COLO668 (cell line): ENCODE measurements around the gene SLC7A9.

Experiments used
- DNase-seq: peaks from one replicate; lab custom pipeline; 2025; ENCODE audit not compliant: unreplicated experiment; lab: John Stamatoyannopoulos, UW

SLC7A9 gene

GRCh38 chr19:32869369-32869965, at the start of gene SLC7A9:
Gene SLC7A9 (minus strand): TSS chr19:32869767. CDS start chr19:32868534, 1,233 bp downstream.
- DNase-seq = no peak

GRCh38 chr19:32919365-32919764, 49.8 kb upstream of the SLC7A9 start:
- DNase-seq = no peak

DNA sequence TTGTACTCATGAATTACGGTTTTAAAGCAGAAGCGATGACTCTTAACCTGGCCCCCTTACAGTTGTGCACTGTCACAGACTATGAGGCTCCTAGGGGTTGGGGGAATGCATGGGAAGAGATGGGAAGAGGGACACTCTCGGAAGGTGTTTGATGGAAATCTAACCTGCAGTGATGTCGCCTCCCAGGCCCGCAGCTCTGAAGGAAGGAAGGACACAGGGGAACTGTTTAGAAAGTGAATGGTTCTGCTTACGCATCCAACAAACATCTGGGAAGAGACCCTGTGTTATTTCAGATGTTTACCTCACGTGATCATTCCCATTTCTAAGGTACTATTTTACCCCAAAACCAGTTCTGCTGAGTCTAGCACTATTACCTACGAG, 48.0 kb upstream of the SLC7A9 start:
- DNase-seq = no peak

DNA sequence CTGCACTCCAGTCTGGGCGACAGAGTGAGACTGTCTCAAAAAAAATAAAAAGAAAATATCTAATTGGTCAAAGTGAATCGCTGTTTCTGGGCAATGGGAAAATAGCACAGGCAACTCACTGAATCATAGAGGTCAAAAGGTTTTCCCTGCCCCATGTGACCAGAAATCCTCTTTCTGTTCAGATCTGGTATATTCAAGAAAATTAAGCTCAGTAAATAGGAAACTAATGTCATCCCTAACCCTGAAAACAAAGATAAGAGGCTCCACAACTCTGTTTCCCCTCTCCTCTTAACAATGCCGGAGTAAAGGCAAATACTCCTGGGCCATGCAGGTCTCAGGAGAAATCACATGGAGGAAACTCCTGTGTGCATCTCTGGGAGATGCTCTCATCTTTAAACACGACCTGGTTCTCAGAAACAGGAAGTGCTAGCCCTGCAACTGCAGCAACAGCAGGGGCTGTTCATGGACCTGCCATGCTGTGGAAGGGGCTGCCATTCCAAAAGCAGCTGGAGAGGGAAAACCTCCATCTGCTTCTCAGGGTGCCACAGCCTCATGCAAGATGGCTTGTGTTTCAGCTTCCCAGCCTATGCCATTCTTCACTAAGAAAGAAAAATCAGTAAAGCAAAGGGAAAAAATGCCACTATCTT, 47.5 kb upstream of the SLC7A9 start:
- DNase-seq = no peak

DNA sequence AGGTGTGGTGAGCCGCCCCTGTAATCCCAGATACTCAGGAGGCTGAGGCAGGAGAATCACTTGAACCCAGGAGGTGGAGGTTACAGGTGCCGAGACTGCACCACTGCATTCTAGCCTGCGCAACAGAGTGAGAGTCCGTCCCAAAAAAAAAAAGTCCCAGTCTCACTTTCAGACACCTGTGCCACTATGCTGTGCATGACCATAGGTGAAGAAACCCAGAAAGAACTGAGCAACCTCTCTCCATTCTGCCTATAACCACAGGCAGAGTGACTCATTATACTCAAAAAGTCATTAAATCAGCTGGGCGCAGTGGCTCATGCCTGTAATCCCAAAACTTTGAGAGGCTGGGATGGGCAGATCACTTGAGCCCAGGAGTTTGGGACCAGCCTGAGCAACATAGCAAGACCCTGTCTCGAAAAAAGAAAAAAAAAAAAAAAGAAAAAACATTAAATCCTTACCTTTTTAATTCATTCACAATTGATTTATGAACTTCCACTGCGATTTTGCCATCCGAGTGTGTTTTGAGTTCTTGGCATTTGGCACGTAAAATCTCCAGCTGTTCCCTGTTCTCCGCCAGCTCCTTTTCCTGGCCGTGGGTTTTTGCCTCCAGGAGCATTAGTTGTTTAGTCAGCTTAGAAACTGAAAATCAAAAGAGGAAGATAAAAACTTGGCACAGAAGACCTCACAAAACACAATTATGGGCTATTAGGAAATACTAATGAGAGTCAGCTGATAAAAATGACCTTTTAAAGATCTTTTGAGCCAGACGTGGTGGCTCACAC, 45.5 kb upstream of the SLC7A9 start:
- DNase-seq = no peak

DNA sequence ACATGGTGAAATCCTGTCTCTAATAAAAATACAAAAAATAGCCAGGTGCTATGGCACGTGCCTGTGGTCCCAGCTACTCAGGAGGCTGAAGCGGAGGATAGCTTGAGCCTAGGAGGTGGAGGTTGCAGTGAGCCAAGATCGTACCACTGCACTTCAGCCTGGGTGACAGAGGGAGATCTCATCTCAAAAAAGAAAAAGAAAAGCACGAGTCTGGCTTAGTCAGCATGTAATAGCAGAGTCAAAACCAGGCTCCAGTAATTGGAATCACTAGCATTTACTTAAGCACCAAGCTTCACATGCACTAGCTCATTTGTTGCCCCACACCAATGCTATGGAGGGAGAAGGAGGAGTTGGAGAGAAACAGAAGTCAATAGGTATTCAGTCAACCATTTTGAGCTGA, 41.9 kb upstream of the SLC7A9 start:
- no peak for DNase-seq

DNA sequence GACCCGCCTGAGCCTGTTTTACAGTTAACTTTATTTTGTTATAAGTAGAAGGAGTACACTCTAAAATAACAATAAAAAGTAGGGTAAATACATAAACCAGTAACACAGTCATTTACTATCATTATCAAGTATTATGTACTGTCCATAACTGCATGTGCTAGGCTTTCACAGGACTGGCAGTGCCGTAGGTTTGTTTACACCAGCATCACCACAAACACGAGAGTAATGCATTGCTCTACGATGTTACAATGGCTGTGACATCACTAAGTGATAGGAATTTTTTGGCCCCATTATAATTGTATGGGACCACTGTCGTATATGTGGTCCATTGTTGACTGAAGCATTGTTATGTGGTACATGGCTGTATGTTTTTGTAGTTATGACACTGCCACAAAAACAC, 41.3 kb upstream of the SLC7A9 start:
- DNase-seq = no peak

GRCh38 chr19:32910094-32910493, 40.5 kb upstream of the SLC7A9 start:
- DNase-seq = no peak

- DNase-seq = no peak
Observed at GRCh38 chr19:32909257-32909656, 39.7 kb upstream of the SLC7A9 start.

DNA sequence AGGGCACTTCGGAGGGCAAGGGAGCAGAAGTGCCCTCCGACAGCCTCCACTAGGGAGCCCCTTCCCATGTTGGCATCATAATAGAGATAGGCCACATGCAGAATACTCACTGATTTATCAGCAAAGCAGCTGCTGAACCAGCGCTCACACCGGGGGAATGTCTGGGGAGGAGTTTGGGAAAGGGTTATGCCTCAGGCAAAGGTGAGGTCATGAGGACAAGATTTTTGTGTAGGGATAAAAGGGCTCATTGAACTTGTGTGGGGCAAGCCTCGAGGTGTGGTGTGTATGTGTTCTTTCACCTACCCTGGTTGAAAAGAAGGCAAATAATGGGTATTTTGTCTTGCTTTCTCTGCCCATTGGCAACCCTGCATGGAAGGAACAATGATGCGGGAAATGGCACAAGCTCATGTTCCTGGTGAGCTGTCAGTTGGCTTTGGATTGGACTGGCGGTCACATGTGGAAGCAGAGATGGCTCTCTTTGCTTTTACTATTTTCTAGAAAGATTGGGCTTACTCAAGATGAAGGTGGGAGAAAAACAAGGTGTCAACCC, 39.1 kb upstream of the SLC7A9 start:
- no peak for DNase-seq

- DNase-seq = no peak
Observed at GRCh38 chr19:32902448-32902847, 32.9 kb upstream of the SLC7A9 start.

DNA sequence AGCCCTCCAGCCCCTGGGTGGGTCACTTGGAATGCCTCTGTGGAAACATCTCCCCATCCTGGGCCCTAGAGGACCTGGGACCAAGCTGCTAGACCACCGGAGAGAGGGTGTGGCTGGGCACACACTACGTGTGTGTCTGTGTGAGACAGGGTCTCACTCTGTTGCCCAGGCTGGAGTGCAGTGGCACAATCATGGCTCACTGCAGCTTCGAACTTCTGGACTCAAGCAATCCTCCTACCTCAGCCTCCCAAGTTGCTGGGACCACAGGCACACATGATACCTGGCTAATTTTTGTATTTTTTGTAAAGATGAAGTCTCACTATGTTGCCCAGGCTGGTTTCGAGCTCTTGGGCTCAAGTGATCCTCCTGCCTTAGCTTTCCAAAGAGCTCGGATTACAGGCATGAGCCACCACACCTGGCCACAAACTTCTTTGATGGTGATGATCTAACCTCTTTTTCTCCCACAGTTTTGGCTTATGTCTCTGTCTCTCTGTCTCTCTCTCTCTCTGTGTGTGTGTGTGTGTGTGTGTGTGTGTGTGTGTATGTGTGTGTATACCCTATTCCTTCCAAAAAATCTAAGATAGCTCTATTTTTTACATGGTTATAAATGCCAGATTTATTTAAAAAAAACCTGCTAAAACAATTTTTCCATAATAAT, 32.1 kb upstream of the SLC7A9 start:
- DNase-seq = no peak

DNA sequence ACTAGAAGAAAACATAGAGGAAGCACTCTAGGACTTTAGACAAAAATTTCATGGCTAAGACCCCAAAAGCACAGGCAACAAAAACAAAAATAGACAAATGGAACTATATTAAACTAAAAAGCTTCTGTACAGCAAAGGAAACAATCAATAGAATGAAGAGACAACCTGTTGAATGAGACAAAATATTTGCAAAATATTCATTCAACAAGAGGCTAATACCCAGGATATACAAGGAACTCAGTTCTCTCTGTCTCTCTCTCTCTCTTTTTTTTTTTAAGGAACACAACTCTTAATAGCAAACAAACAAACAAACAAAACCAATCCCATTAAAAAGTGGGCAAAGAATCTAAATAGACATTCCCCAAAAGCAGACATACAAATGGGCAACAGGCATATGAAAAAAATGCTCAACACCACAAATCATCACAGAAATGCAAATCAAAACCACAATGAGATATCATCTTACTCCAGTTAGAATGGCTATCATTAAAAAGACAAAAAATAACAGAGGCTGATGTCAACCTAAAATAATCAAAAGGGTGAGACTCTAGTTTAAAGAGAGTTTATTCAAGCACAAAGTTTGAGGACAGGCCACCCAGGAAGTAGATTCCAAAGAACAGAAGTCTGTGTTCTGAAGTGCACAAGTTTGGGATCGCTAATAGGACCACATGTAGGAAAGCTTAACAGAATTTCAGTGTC, 27.1 kb upstream of the SLC7A9 start:
- DNase-seq = no peak

DNA sequence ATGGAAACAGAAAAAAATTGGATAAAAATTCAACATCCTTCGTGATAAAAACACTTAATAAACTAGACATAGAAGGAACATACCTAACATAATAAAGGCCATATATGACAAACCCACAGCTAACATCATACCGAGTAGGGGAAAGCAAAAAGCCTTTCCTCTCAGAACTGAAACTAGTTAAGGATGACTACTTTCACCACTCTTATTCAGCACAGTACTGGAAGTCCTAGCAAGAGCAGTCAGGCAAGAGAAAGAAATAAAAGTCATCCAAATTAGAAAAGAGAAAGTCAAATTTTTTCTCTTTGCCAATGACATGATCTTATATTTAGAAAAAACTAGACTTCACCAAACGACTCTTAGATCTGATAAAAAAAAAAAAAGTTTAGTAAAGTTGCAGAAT, 25.8 kb upstream of the SLC7A9 start:
- no peak for DNase-seq

DNA sequence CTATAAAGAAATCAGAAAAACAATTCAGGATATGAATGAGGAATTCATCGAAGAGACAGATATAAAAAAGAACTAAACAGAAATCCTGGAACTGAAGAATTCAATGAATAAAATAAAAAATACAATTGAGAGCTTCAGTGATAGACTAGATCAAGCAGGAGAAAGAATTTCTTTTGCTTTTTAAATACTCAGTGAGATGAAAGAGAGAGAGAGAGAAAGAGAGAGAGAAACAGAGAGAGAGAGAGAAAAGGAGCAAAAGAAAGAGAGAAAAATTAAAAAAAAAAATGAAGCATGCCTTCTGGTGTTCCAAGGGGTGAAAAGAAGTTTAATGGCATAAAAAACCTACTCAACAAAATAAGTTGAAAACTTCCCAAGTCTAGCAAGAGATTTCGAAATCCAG, 22.0 kb upstream of the SLC7A9 start:
- DNase-seq = no peak

DNA sequence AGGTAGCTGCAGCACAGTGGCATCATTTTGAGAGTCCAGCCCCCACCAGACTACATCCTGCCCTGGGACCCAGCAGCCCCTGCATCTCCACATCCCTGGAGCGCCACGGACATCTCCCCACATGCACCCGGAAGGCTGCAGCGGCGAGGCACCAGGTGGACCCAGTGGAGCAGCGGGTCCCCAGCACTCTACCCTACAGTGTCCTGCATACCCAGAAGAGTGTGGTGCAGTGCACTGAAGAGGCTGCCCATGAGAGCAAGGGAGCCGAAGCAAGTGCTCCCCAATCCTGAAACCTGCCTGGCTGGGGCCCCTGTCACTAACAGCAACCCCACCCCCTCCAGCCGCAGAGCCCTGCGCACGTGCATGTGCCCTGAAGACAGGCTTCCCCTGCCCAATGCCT, 21.3 kb upstream of the SLC7A9 start:
- no peak for DNase-seq

- no peak for DNase-seq
Observed at GRCh38 chr19:32890326-32890725, 20.8 kb upstream of the SLC7A9 start.

- no peak for DNase-seq
Observed at GRCh38 chr19:32889137-32889934, 19.8 kb upstream of the SLC7A9 start.

DNA sequence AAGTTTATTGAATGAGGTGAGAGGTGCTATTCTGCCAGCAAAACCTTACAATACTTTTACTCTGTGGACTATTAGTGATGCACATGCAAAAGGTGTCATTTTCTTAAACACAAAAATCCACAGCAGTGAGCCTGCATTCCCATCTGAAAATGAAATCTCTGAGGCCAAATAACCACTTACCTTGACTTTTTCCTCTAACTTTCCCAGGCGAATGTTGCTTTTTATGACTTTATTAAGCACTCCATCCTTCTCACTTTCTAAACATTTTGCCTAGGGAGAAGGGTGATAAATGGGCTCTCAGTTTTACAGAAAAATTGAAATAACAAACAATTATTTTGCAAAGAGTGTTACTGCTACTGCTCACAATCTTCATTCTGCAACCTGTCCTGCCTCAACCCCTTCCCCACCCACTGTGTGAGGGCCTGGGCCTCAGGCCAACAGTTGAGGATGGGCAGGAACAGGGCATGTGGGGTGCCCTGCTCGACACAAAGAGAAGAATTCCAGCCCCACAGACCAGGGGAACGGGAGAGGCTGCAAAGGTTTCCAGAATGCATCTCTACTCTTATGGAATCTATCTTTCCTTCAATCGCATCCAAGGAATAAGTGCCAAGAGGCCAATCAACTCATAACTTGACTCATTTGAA, 18.1 kb upstream of the SLC7A9 start:
- no peak for DNase-seq

DNA sequence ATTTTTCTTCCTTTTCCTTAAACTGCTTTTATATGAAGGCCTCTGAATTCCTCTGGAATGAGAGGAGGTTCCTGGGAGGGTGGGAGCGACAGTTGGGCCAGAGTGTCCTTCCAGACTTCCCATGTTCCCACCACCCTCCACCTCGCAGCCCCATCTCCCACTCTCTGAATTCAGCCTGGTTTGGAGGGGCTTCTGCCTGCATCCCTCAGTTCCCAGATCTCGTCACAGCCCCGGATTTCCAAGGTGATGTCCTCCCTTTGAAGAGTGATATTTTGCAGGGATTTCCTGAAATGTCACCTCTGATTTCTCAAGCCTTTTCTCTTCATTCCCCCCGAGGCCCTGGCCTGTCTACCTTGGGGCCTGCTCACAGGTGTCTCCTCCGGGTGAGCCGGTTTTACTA, 16.7 kb upstream of the SLC7A9 start:
- DNase-seq = no peak
